8988T (cell line): ENCODE results near the gene PPP1R26.
"Not testable (repeated sequence)": the region's sequence is repeated elsewhere in the genome, so short reads cannot be mapped to it uniquely, and the experiment has no call there.

Experiments
- DNase-seq: peaks from one replicate; pipeline ENCODE4 v3.0.0; 2011

The PPP1R26 gene, protein sequence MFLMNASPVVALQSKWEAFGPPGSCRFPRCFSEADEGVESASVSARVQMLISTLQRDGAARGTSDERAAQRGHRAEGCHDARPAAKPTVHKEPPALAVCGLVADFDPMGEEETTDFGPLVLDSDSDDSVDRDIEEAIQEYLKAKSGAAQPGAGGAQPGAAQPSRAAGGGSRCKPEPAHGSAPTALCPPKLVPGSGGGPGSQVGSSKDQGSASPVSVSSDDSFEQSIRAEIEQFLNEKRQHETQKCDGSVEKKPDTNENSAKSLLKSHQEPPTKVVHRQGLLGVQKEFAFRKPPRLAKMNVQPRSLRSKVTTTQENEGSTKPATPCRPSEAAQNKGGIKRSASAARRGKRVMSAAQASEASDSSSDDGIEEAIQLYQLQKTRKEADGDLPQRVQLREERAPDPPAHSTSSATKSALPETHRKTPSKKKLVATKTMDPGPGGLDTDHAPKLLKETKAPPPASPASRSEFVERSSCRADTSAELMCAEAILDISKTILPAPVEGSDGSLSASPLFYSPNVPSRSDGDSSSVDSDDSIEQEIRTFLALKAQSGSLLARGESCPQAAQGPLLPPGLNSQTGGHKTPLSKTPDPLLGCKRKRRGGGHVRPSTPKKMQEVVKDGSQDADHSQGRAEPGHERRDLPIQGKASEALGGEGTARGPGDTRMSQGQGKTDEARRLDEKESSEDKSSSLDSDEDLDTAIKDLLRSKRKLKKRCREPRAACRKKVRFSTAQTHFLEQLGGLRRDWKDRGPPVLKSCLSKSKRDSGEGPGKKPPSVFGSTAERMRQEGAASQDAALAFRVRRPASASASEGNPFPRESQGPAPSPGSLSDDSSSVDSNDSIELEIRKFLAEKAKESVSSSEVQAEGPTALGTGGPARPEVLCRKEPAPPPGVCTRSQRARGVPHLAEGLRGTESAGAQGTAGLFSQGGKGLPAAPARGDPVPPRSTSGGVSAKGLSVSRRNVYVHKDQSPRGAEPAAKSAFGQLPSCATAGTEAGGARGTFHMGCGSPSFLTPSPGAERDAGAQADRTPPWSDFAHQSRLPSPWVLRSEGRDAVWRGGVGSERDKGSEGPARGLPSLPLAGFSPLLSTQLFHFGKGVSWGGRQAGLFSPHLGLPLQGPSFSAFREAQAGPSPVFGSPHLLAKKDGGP (N-terminal part only)

DNA sequence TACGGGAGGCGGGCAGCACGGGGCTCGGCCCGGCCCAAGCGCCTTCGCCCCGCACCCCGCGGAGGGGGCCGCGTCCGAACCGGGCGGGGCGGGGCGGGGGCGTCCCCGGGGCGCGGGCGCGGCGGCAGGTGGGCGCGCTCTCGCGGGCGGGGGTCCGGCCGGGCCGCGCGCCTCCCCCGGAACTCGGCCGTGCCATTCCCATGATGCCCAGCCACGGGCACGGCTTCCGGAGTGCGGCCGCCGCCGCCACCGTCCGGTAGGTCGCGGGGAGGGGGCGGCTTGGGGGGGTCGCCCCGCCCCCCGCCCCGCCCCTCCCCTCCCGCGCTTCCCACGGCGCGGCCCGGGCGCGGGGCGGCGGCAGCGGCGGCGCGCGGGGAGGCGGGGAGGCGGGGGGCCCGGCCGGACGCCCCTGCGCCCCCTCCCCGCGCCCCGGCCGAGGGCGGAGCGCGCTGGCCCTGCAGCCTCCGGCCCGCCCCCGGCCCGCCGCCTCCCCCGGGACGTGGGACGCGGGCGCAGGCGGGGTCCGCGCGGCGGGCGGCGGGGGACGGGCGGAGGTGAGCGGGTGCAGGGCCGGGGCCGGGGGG lies at the start of gene PPP1R26:
Gene PPP1R26 (plus strand): TSS at position 314 of the 584 bp plus-strand sequence. CDS start 4,729 bp downstream, outside the sequence.
- DNase-seq, result peak; percentile 65

DNA sequence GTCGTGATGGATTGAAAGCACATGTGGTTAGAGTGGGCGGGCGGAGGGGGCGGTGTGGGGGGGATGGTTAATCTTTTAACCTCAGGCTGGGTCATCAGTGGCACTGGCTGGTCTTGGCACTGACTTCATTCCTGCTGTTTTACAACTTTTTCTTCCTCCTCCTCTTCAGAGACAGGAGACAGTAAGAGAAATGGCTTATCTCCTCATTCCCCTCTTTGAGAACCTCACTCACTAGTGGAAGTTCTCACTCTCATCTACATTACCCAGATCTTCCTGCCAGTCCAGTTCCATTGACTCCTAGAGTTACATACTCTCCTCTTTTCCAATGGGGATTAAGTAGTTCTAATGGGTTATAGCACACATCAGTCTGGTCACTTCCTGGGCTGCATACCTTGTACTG lies 42.3 kb upstream of the PPP1R26 start:
- no peak for DNase-seq

DNA sequence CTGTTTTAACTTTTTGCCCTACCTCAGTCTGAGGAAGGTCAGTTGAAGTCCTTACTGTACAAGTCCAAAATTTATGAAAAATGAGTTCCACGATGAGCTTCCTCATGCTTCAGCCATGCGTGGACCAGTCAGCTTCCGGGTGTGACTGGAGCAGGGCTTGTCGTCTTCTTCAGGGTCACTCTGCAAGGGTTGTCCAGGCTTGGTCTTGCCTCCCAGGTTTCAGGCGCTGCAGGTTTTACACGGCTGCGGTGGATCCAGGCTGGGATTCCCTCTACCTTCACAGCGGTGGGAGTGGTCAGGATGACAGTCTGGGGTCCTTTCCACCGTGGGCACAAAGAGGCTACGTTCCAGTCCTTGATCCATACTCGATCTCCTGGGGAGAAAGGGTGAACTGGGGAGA lies 41.9 kb upstream of the PPP1R26 start:
- not testable (repeated sequence) for DNase-seq

DNA sequence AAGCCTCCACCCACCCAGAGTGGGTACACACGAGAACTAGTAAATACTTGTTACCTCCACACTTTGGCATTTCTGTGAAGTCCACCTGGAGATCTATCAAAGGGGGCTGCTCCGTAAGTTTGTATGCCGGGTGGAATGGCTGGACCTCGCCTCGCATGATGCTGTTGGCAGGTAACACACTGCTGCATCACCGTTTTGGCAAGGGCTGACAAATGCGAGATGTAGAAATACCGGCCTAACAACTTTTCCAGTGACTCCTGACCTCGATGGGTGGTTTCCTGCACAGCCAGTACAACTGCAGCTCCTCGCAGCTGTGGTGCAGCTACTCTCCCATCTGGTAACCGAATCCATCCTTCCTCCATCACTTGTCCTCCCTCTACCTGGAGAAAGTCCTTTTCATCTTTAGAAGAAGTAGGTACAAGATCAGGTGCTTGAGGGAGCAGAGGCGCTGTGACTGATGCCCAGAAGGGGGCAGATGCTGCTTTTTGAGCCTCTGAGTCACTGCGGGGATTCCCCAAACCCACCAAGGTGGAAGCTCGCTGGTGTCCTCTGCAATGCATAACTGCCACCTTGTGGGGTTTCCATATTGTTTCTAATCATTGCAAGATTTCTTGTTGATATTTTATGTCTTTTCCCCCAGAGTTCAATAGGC lies 40.9 kb upstream of the PPP1R26 start:
- not testable (repeated sequence) for DNase-seq

DNA sequence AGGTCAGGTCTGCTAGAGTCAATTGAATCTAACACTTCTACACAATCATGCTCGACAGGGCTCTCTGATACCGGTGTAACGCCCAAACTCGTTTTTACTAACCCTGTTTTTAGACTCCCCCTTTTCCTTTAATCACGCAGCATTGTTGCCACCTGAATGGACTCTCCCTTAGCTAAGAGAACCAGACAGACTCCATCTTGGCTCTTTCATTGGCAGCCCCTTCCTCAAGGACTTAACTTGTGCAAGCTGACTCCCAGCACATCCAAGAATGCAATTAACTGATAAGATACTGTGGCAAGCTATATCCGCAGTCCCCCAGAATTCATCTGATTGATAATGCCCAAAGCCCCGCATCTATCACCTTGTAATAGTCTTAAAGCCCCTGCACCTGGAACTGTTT lies 40.1 kb upstream of the PPP1R26 start:
- DNase-seq, result not testable (repeated sequence)

DNA sequence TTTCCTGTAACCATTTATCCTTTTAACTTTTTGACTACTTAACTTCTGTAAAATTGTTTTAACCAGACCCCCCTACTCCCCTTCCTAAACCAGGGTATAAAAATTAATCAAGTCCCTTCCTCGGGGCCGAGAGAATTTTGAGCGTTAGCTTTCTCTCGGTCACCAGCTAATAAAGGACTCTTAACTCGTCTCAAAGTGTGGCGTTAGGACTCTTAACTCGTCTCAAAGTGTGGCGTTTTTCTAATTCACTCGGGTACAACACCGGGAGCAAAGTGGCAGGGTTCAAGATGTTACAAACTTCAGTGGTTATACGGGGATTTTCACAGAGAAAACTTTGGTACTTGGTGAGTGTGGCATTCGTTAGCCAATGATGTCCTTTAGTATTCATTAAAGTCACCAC lies 39.7 kb upstream of the PPP1R26 start:
- DNase-seq, result no peak

DNA sequence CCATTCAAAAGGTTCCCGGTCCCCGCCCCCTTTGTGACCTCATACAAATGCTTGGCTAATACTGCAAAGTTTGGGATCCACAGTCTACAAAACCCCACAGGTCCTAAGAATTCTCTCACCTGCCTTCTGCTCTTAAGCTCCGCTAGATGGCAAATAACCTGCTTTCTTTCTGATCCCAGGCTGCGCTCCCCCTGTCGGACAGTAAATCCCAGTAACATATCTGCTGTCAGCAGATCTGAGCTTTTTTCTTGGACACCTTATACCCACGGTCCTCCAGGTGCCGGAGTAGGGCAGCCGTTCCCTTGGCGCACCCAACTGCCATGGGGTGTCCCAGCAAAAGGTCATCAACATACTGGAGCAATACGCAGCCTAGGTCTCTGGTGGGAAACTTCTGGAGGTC lies 39.0 kb upstream of the PPP1R26 start:
- DNase-seq, result no peak

DNA sequence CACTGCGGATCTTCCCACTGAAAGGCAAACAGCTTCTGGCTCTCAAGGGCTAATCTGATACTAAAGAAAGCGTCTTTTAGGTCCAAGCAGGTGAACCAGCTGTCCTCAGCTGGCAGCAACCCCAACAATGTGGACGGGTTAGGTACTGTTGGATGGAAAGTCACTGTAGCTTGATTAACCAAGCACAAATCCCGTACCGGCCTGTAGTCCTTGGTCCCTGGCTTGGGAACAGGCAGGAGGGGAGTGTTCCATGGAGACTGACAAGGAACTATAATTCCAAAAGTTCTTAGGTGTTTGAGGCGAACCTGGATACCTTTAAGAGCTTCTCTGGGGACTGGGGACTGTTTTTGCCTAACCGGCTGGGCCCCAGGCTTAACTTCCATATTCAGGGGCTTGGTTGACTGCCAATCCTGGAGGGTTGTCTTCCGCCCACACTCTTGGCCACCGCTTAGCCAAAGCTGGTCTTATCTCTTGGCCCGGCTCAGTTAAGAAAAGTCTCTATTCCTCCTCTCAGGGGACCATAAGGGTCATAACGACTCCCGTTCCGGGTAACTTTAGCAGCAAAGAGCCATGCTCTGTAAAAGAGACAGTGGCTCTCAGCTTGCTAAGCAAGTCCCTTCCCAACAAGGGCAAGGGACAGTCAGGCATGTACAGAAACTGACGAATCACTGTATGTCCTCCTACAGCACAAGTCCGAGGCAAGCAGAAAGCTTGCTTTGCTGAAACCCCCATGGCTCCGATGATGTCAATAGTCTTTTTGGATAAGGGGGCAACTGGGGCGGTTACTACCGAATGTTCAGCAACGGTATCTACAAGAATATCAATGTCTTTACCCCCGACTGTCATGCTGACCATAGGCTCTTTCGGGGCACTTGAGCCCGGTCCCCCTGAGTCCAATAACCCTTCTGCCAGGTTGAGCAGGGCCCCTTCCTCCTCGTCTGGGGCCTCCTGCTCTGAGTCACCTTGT lies 38.2 kb upstream of the PPP1R26 start:
- DNase-seq, result not testable (repeated sequence)

DNA sequence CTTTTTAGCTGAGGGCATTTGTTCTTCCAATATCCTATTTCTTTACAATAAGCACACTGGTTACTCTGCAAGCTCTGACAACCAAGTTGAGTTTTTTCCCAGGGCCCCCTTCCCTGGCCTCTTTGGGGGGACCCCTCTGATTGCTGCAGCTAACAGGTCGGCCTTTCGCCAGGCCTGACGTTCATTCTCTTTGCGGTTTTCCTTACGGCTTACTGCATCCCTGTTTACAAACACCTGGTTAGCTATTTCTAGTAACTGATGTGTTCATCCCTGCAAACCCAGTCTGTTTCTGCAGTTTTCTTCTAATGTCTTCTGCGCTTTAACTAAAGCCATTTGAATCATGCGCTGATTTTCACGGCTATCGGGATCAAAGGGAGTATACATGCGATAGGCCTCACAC lies 37.5 kb upstream of the PPP1R26 start:
- DNase-seq, result no peak

DNA sequence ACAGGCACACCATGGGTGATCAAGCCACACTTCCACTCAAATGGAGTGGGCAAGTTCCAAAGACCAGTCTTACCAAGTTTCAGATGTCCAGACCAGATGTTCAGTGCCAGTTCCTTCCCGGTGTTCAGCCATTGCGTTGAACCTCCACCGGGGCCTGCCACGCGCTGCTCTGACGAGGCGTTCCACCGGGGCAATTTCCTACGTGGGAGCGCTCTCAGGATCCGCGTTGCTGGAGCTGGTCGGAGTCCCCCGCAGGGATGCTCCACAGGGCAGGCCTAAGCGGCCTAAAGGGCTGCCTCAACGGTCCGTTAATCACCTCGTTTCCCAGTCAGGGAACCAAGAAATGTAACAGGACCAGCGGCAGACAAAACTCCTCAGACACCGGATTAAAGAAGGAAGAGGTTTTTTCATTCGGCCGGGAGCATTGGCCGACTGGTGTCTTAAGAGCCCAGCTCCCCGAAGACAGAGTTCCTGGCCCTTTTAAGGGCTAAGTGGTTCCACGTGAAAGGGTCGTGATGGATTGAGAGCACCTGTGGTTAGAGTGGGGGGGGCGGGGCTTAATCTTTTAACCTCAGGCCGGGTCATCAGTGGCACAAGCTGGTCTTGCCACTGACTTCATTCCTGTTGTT lies 35.7 kb upstream of the PPP1R26 start:
- no peak for DNase-seq

DNA sequence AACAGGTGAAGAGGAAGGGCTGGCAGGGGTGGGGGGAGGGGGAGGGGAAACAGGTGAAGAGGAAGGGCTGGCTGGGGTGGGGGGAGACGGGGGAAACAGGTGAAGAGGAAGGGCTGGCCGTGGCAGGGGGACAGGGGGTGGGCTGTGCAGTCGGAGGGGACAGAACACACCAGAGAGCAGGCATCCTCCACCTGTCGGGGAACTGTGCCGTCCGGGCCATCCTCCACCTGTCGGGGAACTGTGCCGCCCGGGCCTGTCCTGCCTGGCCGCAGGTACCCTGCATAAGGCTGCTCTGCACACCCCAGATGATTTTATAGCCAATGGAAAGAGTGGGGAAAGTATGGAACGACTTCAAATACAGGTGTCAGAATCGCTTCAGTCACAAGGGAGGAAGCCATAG lies 32.5 kb upstream of the PPP1R26 start:
- DNase-seq, result no peak

DNA sequence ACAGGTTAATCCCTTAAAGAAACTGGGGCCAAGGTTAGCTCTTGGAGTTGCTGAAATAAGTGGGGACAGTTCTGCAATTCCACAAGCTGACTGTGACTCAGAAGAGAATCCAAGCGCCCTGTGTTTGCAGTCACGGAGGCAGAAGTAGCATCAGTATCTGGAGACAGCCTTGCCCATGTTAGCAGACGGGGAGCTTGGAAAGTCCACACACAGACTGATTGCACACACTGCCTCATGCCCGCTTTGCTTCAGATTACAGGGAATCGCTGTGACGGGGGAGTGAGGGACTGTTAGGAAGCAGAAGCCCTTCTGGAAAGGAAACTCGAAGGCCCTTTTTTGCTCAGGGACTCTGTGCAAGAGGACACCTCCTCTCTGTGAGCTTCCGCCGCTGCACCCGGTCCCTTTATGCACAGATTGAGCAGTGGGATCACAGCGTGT lies 30.9 kb upstream of the PPP1R26 start:
- DNase-seq, result no peak

DNA sequence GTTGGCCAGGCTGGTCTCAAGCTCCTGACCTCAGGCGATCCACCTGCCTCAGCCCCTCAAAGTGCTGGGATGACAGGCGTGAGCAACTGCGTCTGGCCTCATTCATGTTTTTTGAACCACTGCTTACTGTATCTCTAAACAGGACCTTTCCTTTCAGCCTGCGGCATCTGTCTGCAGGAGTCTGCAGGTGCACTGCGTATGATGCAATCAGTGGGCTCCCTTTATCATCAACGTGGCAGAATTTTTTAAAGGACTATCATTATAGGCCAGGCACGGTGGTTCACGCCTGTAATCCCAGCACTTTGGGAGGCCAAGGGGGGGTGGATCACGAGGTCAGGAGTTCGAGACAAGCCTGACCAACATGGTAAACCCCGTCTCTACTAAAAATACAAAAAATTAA lies 30.1 kb upstream of the PPP1R26 start:
- not testable (repeated sequence) for DNase-seq

DNA sequence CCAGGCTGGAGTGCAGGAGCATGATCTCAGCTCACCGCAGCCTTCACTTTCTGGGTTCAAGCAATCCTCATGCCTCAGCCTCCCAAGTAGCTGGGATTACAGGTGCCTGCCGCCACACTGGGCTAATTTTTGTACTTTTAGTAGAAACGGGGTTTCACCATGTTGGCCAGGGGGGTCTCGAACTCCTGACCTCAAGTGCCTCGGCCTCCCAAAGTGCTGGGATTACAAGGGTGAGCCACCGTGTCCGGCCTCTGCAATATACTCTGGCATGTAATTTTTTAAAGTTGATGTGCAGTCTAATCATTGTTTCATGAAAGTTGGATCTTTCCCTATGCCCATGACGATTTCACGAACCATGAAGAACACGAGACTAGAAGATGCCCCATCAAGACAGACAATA lies 28.6 kb upstream of the PPP1R26 start:
- DNase-seq, result no peak

DNA sequence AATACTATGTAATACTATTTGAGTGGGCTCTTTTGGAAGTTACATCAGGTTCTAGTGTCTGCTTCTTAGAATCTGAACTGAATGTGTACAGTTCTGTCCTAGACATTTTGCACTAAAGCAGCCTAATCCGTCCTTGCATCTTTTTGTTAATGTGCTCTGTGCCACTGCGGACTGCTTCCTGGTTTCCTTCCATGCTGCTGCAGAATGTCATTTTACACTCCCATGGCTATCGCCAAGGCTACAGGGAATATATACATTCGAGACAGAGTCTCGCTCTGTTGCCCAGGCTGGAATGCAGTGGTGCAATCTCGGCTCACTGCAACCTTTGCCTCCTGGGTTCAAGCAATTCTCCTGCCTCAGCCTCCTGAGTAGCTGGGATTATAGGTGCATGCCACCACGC lies 27.7 kb upstream of the PPP1R26 start:
- not testable (repeated sequence) for DNase-seq

DNA sequence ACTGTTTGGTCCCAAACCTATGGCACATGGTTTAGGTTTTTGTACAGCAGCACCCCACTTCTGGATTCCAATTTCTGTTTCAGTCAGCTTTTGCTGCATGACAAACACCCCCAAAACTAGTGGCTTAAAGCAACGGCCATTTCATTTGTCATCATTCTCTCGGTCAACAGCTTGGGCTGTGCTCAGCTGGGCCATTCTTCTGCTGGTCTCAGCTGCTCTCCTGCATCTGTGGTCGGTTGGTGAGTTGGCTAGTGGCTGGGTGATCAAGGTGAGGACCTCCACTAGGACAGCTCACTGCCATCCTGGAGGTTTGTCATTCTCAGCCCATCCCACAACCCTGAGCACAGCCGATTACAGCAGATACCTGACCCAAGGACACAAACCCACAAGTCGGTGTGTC lies 24.8 kb upstream of the PPP1R26 start:
- no peak for DNase-seq

DNA sequence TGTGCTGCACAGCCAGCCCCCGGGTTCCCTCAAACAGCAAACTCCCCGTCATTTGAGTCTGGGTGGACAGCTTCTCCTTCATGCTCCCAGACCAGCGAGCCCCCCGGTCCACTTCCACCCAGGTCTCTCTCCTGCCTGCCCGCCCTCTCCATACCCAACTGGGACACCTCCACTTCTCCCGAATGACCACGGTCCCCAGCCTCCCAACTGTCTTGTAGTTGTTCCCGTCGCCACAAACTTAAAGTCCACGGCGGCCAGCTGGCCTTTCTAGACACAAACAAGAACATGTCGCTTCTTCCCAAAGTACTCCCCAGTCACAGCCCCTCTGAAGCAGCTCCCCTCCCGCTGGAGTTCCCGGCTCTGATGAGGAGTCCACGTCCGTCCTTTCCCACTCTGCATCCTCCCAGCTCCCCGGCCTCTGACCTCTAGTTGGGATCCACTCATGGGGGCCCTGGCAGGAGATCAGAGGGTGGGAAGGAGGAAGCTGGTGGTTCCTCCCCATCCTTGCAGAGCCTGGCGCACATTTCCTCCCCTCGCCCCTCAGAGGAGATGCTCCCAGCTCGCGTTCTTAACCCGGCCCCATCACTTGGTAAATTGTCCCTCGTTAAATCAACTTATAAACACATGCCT lies 24.1 kb upstream of the PPP1R26 start:
- DNase-seq, result no peak

DNA sequence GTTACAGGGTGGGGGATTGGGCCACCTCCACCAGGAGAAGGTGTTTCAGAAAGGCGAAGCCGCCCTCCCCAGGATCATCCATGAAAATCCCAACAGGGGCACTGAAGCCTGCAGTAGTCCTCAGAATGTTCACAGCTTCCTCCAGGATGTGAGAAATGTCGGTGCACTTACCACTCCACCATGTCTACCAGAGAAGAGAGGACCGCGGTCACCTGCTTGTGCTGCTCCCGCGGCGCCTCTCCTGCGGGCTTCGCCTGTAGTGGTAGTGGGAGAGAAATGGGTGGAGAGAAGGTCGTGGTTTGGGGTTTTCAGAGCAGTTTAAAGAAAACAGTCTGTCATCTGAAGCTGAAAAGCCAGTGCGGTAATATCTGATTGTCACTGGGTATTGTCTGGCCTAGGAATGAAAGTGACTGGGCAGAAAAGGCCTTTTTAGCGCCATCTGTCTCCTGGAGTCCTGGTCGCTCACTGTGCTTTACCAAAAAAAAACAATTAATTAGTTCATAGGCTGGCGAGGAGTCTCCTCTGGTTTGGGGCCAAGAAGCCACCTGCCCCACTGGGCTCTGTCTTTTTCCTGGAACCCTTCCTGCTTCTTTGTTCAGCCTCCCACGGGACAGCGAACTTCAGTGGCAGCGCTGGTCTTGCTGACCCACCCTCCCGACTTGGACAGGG lies 23.0 kb upstream of the PPP1R26 start:
- no peak for DNase-seq

DNA sequence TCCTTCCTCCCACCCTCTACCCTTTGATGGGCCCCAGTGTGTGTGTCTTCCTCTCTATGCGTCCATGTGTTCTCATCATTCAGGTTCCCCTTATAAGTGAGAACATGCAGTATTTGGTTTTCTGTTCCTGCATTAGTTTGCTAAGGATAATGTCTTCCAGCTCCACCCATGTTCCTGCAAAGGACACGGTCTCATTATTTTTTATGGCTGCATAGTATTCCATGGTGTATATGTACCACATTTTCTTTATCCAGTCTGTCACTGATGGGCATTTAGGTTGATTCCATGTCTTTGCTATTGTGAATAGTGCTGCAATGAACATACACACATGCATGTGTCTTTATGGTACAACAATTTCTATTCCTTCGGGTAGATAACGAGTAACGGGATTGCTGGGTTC lies 21.1 kb upstream of the PPP1R26 start:
- DNase-seq, result not testable (repeated sequence)

DNA sequence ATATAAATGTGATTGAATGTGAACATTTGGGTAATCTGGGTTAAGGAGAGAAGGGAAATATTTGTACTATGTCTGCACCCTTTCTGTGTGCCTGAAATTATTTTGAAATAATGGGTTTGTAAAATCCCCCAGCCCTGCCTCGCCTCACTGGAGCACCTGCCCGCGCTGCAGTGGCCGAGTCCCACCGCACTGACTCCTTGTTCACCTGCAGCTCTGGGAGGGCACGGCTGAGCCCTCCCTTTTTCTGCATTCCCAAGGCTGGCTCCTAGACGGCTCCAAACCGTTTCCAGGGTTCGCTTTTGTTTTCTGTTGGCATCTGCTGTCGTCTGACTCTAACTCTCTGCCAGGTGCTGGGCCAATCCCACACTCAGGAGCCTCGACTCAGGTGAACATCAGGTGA lies 17.6 kb upstream of the PPP1R26 start:
- DNase-seq, result no peak
